GM18861 (cell line): ENCODE measurements around the gene TMEM167B.
A peak's percentile ranks its signal among the peaks of the same experiment; 100 is the strongest.
"Not testable (repeated sequence)": the region's sequence is repeated elsewhere in the genome, so short reads cannot be mapped to it uniquely, and the experiment has no call there.

Experiments used
- ATAC-seq: cut with Tn5 transposase; IDR thresholded peaks from one replicate; pipeline ENCODE4 v1.9.1; 2021; ENCODE audit not compliant: unreplicated experiment

Gene TMEM167B

GRCh38 chr1:109090196-109091077 lies at the start of gene TMEM167B:
Gene TMEM167B, plus strand, starts transcription at chr1:109090764. Its CDS starts 109 bp downstream, at chr1:109090873.
- peak; percentile 75 for ATAC-seq

- peak; percentile 18 for ATAC-seq
Measured at GRCh38 chr1:109040989-109041620, 49.5 kb upstream of the TMEM167B start.

GRCh38 chr1:109041621-109042468 lies 48.7 kb upstream of the TMEM167B start, which contains the start of gene WDR47:
Gene WDR47, minus strand, starts transcription at chr1:109042102. Its CDS starts 18,590 bp downstream, at chr1:109023512.
- ATAC-seq = peak; percentile 94

- ATAC-seq = no peak
Measured at GRCh38 chr1:109045595-109045994, 45.0 kb upstream of the TMEM167B start.

GRCh38 chr1:109046671-109047070 lies 43.9 kb upstream of the TMEM167B start:
- ATAC-seq = no peak

GRCh38 chr1:109047339-109047738 lies 43.2 kb upstream of the TMEM167B start:
- ATAC-seq = no peak

GRCh38 chr1:109048335-109048734 lies 42.2 kb upstream of the TMEM167B start:
- ATAC-seq = no peak

- no peak for ATAC-seq
Measured at GRCh38 chr1:109050228-109050995, 40.2 kb upstream of the TMEM167B start.

GRCh38 chr1:109052145-109052544 lies 38.4 kb upstream of the TMEM167B start:
- ATAC-seq = not testable (repeated sequence)

- no peak for ATAC-seq
Measured at GRCh38 chr1:109056064-109056463, 34.5 kb upstream of the TMEM167B start.

GRCh38 chr1:109059026-109059425 lies 31.5 kb upstream of the TMEM167B start:
- no peak for ATAC-seq

GRCh38 chr1:109060707-109061106 lies 29.9 kb upstream of the TMEM167B start:
- no peak for ATAC-seq

GRCh38 chr1:109061183-109061582 lies 29.4 kb upstream of the TMEM167B start:
- no peak for ATAC-seq

GRCh38 chr1:109065137-109065536 lies 25.4 kb upstream of the TMEM167B start:
- no peak for ATAC-seq

GRCh38 chr1:109067883-109068282 lies 22.7 kb upstream of the TMEM167B start:
- ATAC-seq = no peak

- ATAC-seq = no peak
Measured at GRCh38 chr1:109069294-109069693, 21.3 kb upstream of the TMEM167B start.

GRCh38 chr1:109075531-109076490 lies 14.8 kb upstream of the TMEM167B start, which contains the start of gene TAF13:
Gene TAF13, minus strand, starts transcription at chr1:109076003. Its CDS starts 56 bp downstream, at chr1:109075947.
- ATAC-seq = peak; percentile 99

GRCh38 chr1:109078317-109078716 lies 12.2 kb upstream of the TMEM167B start:
- no peak for ATAC-seq

GRCh38 chr1:109079240-109079622 lies 11.3 kb upstream of the TMEM167B start:
- ATAC-seq = no peak
